T-helper 17 cell (primary cell): ENCODE data around the gene ITGB4. TPM values are rescaled to one million over a fixed set of nuclear protein-coding genes. Genes with fewer than 3 reads are reported as not detected.
"Not testable (repeated sequence)": the region's sequence is repeated elsewhere in the genome, so short reads cannot be mapped to it uniquely, and the experiment has no call there.

ENCODE experiments used
- ATAC-seq: fragments of 150-1000 bp; cut with Tn5 transposase; 2 replicates; pipeline ENCODE4 v1.10.0; 2021; ENCODE audit warnings: mild to moderate bottlenecking, moderate library complexity
- DNase-seq, 3 donors: peaks; one replicate each; pipeline versions ENCODE4 v3.0.0 to v3.0.0-alpha.2; 2020 to 2021
- H3K9me3 ChIP-seq: one replicate; pipeline ENCODE4 v1.7.0; 2013; ENCODE audit warnings: low read length, mild to moderate bottlenecking; ENCODE audit not compliant: control insufficient read depth, poor library complexity, severe bottlenecking
- H3K27ac Mint-ChIP-seq: one replicate; pipeline ENCODE4 v1.8.0; 2022; ENCODE audit warnings: mild to moderate bottlenecking, moderate library complexity, mixed read lengths
- H3K27me3 Mint-ChIP-seq: one replicate; pipeline ENCODE4 v1.8.0; 2022; ENCODE audit warnings: mixed read lengths
- H3K36me3 Mint-ChIP-seq: one replicate; pipeline ENCODE4 v1.8.0; 2022; ENCODE audit warnings: low read depth, mixed read lengths
- H3K4me1 Mint-ChIP-seq: one replicate; pipeline ENCODE4 v1.8.0; 2022; ENCODE audit warnings: mild to moderate bottlenecking, mixed read lengths
- H3K4me3 Mint-ChIP-seq: one replicate; pipeline ENCODE4 v1.8.0; 2022; ENCODE audit warnings: mild to moderate bottlenecking, moderate library complexity, mixed read lengths
- total RNA-seq, 4 donors: library from RNA in 2 of 4; stranded (reverse) in 2 of 4; gene quantifications; one replicate each; pipeline ENCODE4 v1.2.3 and lab custom pipeline; 2022 to 2026

The ITGB4 gene
- total RNA-seq, 2 donors from 2014 or later = 0.72 TPM; not detected in 1

DNA sequence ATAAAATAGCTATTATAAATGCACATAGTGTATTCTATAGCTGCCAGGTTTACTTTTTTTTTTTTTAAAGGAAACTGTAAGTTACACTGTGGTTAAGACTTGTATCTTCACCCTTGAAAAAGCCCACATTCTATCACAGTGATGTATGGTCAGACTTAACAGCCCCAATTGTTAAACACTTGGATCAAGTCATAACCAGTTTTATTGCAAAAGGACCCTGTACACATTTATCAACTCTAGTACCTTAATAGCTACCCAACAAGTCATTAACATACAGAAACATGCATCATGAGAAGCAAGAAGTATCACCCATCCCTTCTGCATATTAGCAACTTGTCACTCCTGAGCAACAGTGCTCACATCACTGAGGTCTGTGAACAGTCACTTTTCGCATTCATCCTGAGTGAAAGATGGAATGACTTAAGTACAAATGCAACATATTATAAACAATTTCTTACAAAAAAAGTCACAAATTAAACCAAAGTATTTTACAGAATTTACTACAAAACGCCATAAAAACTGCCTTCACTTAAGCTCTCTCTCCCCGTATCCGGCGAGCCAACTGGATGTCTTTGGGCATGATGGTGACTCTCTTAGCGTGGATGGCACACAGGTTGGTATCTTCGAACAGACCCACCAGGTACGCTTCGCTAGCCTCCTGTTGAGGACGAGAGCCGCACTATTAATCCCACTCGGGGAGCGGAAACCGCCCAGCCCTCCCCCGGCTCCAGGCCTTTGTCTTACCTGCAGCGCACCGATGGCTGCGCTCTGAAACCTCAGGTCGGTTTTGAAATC is 57.0 kb downstream of the ITGB4 start:
- peak overlapping the region; percentile 91 for H3K27ac Mint-ChIP-seq
- H3K27me3 Mint-ChIP-seq, DNase-seq, ATAC-seq, H3K9me3 ChIP-seq: not testable (repeated sequence)
- peak overlapping the region; percentile 91 for H3K4me3 Mint-ChIP-seq
- H3K4me1 Mint-ChIP-seq = peaks cover 37% of the 10 kb centered on the region
- peaks cover 13% of the 10 kb centered on the region for H3K36me3 Mint-ChIP-seq

DNA sequence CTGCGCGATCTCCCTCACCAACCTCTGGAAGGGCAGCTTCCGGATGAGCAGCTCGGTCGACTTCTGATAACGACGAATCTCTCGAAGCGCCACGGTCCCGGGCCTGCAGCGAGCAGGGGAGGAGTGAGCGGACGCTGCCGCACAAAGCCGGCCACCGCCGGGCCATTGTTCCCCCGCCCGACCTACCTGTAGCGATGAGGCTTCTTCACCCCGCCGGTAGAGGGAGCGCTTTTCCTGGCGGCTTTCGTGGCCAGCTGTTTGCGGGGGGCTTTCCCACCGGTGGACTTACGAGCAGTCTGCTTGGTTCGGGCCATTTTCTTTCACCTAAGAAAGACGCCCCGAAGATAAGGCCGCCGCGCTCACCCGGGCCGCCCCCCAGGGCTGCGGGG is 57.6 kb downstream of the ITGB4 start:
- DNase-seq (peak; percentile 56 to 72 (median 58)), ATAC-seq (peak; percentile 12)
- H3K9me3 ChIP-seq = no peaks in the 10 kb centered on the region
- peak overlapping the region; percentile 91 for H3K27ac Mint-ChIP-seq
- peaks cover 13% of the 10 kb centered on the region for H3K36me3 Mint-ChIP-seq
- H3K27me3 Mint-ChIP-seq = no peaks in the 10 kb centered on the region
- peak overlapping the region; percentile 91 for H3K4me3 Mint-ChIP-seq
- peaks cover 37% of the 10 kb centered on the region for H3K4me1 Mint-ChIP-seq

DNA sequence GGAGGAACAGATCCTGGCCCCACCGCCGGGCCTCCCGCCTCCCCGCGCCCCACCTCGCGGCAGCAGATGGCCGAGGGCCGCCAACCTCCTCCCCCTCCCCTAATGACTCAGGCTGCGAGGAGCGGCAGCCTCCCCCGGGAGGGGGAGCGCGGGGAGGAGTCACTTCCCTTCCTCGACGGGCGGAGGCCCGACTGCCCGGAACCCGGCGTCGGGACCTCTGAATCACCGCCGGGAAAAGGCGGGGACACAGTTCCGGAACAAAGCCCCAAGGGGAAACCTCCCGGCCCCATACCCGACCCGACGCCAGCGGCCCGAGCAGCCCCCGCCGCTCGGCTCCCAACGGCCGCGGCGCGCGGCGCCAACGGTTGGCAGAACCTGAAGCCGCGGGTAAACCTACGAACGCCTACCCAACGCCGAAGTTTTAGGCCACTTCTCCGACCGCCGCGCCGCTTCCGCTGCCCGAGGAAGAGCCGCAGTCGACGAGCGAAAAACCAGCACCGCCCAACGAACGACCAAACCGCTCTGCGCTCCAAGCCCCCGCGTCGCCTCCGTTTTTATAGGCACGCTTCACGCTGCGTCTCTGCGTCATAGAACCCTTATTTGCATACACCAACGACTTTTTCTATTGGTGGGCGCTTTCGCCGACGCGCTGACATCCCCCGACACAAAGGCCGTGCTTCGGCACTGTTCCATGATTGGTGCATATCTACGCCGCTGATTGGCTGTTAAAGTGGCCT is 58.2 kb downstream of the ITGB4 start:
- Mint-ChIP-seq H3K36me3 (peaks cover 13% of the 10 kb centered on the region), H3K27ac (peak overlapping the region; percentile 91), H3K4me1 (peaks cover 37% of the 10 kb centered on the region), H3K4me3 (peak overlapping the region; percentile 91), H3K27me3 (no peaks in the 10 kb centered on the region)
- DNase-seq (peak; percentile 76 to 90 (median 85)), ATAC-seq (peak; percentile 73)
- H3K9me3 ChIP-seq = no peaks in the 10 kb centered on the region

DNA sequence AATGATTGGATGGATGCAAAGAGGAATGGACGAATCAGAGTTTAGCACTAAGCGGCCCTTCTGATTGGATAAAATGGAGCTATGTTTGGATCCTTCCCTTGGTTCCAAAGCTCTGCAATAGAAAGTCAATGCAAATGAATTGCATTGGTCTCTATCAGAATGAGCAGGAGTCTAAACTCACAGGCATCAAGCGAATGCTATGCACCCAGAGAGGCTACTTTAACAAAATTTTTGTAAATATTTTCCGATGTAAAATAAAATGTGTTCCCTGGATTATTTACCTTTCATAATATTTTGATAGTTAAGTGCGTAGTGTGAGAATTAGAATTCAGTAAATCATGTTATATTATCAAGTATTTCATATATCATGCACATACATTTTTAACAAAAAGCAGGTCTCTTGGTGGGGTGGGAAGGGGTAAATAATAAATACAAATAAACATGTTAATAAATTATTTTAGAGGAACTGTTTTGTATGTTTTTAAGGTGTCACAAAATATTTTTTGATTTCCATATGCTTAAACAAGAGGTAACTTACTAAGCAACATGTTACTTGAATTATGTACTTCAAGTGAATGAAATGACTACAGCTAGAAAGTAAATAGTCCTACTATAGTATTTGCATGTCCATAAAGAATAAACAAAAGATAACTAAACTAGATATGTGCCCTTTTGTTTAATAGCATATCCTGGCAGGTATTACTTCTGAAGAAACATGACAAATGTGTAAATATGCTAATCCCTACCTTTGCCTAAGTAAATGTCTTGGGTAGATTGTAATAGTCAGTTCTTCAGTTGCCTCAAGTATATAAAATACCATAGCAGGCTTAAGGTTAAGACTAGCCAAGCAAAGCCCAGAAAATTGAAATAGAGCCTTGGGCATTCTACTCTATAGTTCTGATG is 59.0 kb downstream of the ITGB4 start:
- no peak for ATAC-seq
- no peaks in the 10 kb centered on the region for H3K27me3 Mint-ChIP-seq
- no peaks in the 10 kb centered on the region for H3K9me3 ChIP-seq
- peak overlapping the region; percentile 91 for H3K27ac Mint-ChIP-seq
- DNase-seq = no peak
- H3K4me1 Mint-ChIP-seq = peaks cover 40% of the 10 kb centered on the region
- peak overlapping the region; percentile 91 for H3K4me3 Mint-ChIP-seq
- H3K36me3 Mint-ChIP-seq = peaks cover 13% of the 10 kb centered on the region

DNA sequence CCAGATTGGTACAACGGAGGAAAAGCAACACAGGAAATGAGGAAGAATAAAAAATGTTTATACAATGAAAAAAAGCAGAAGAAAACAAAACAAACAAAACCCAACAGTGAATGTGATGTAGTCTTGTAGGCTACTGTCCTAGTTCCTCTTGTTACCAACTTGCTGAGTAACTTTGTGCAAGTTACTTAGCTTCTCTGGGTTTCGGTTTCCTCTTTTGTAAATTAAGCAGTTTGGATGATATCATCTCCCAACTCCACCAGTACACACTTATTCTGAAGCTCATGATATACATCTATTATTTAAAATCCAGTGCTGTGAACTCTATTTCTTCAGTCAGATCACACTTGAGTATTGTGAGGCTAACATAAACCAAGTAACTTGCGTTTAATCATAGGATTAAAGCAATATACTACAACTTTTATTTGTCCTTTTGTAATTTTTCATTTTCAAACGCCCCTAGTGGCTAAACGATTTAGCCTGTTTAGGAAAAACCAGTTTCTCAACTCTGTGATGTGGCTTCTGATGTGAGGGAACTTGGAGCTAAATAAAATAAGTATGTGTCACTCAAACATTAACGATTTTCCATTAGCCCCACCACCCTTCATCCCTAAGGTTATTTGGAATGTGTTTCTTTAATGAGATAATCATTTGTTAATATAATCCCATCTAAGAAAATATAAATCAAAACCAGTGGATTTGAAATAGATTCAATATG is 62.0 kb downstream of the ITGB4 start:
- Mint-ChIP-seq H3K4me3 (peak overlapping the region; percentile 87), H3K27ac (peak overlapping the region; percentile 99), H3K4me1 (peaks cover 31% of the 10 kb centered on the region), H3K27me3 (no peaks in the 10 kb centered on the region), H3K36me3 (peaks cover 8% of the 10 kb centered on the region)
- DNase-seq (no peak), ATAC-seq (no peak)
- H3K9me3 ChIP-seq = no peaks in the 10 kb centered on the region

DNA sequence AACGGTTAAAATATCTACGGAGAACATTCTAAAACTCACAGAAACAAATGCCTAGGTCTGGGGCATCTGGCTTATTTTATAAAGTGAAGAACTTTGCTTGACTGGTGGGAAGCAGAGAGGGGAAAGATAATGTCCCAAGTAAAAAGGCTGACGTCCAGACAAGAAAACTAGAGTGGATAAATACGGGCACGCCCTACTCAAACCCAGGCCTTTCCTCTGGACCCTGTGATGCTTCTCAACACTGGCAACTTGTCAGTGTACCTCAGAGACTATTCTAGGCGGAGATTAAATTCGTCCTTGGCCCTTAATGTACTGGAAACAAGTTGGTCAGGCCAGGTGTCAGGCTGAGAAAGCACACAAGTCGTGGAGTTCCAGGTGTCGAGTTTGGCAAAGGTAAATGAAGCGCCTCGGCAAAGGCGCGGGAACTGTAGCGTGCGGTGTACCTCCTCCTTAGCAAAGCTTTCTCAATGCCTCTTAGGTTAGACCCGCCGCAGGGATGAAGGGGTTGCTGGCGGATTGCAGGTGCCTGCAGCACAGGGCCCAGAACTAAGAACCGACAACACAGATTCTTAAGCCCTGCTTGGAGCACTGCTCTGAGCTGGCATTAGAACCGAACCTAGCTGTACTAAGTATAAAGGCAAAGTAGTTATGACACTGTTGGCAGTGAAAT is 62.7 kb downstream of the ITGB4 start:
- Mint-ChIP-seq H3K4me1 (peaks cover 26% of the 10 kb centered on the region), H3K27ac (peak overlapping the region; percentile 99), H3K36me3 (peaks cover 3% of the 10 kb centered on the region), H3K4me3 (peak overlapping the region; percentile 90), H3K27me3 (no peaks in the 10 kb centered on the region)
- DNase-seq (no peak), ATAC-seq (peak; percentile 0)
- H3K9me3 ChIP-seq = no peaks in the 10 kb centered on the region

DNA sequence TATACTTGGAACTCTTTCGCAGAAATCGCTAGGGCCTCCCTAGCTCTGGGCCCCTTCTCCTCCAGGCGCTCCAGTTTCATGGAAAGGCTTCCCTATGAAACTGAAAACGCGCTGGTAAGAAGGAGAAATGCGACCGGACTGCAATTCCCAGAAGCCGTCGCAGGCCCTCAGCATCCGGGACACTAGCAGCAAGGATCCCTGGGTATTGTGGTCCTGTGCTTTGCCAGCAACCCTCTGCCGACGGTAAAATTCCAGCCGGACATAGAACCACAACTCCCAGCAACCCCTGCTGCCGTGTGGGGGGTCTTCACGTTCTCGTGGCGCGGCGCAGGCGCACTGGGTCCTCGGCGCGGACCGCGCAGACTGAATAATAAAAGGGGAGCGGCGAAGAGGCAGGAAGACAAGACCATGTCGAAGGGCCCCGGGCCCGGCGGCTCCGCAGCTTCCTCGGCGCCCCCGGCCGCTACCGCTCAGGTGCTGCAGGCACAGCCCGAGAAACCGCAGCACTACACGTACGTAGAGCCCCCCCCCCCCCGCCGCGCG is 63.3 kb downstream of the ITGB4 start, which contains the start of gene UNK:
Gene UNK (plus strand): TSS at position 334 of the 543 bp plus-strand sequence. CDS start 75 bp downstream, at position 409.
- DNase-seq = peak; percentile 86 to 91 (median 88)
- Mint-ChIP-seq H3K4me3 (peak within 1 kb of the TSS; percentile 90), H3K27ac (peak within 1 kb of the TSS; percentile 99), H3K36me3 (peaks cover 2% of the 10 kb centered on the region), H3K4me1 (peaks cover 25% of the 10 kb centered on the region), H3K27me3 (no peaks in the 10 kb centered on the region)
- H3K9me3 ChIP-seq = no peaks in the 10 kb centered on the region
- ATAC-seq = peak; percentile 75

DNA sequence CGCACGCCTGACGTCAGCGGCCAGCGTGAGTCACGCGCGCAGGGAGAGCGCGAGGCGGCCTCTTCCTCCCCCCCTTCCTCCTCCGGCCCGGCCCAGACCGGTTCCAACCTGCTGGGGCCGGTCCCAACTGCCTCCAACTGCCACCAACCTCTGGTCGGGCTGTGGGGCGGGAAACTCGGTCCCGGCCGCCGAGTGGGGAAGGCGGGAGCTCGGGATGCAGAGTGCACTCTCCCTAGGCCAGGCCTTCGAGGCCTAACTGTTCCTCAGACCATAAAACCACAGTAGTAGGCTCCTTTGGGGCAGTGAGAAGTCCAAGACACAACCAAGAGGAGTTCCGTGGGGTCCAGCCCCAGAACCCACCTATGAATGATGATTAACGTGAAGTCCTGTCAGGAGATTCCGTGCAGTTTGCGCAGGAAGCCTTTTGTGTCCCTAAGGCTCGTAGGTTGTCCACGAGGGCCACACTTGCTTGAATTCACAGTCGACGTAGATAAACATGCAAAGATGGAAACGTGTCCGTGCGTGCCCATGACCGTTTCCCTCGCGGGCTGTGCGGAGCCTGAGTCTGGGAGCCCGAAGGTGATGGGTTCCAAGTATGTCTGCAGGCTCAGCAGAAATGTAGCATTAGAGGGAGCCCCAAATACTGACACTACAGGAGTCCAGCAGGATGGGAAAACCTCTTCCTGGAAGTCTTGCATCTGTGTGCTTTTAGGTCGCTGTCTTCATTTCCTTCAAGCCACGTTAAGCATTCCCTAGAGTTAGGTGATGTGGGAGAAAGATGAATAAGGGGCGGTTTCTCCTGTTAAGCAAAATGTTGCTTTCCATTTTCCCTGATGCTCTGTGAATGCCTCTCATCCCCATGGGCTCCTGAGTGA is 64.0 kb downstream of the ITGB4 start:
- ATAC-seq = no peak
- Mint-ChIP-seq H3K36me3 (no peaks in the 10 kb centered on the region), H3K27me3 (no peaks in the 10 kb centered on the region), H3K27ac (peak overlapping the region; percentile 99), H3K4me3 (peak overlapping the region; percentile 90), H3K4me1 (peaks cover 20% of the 10 kb centered on the region)
- no peaks in the 10 kb centered on the region for H3K9me3 ChIP-seq
- peak in 2 of 3 donors; percentile 17 to 77 for DNase-seq

DNA sequence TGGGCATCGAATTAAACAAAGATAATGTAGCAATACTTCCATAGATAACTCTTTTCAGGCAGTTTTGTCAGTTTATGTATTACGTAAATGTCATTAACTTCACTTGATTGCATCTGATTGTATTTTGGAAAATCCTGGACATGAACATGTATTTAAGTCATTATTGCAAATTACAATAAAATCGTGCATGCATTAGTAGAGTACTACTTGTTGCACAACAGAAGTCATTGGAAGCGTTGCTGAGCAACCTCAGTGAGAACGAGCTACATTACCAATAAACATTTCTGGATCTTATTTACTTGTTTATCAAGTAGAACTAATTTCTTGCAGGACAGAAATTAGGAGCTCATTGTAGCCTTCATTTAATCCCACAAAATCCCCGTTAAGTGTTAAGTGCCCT is 70.0 kb downstream of the ITGB4 start:
- ATAC-seq (no peak), DNase-seq (no peak)
- Mint-ChIP-seq H3K4me3 (no peak overlapping the region), H3K36me3 (peaks cover 2% of the 10 kb centered on the region), H3K27me3 (no peaks in the 10 kb centered on the region), H3K4me1 (peaks cover 2% of the 10 kb centered on the region), H3K27ac (no peak overlapping the region)
- H3K9me3 ChIP-seq = no peaks in the 10 kb centered on the region

DNA sequence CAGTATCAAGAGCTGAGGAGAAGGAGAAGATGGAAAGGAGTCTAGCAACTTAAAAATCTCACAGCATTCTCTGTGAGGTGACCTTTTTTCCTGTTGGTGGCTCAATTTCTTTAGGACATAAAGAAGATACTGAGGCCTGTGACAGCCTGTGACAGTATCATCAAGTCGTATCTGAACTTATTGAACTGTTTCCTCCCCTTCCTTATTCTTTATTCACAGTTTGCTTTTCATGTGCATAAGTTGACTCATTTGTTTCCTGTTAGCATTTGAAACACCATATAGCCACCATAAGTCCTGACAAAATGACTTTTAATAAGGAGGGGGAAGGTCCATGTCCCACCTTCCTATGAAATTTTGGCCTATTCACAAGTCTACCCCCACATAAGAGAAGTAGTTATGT is 72.2 kb downstream of the ITGB4 start:
- DNase-seq (no peak), ATAC-seq (no peak)
- Mint-ChIP-seq H3K4me3 (no peak overlapping the region), H3K27ac (peak overlapping the region; percentile 24), H3K27me3 (no peaks in the 10 kb centered on the region), H3K36me3 (peaks cover 2% of the 10 kb centered on the region), H3K4me1 (peaks cover 2% of the 10 kb centered on the region)
- no peaks in the 10 kb centered on the region for H3K9me3 ChIP-seq
